HEK293T (cell line): ENCODE results near the gene CA12.
A peak's percentile ranks its signal among the peaks of the same experiment; 100 is the strongest.

Experiments
- CTCF ChIA-PET: fragments of 350-600 bp; formaldehyde crosslinking; extraction: SDS; loops from one replicate; lab custom pipeline; 2021; ENCODE audit warnings: antibody characterized with exemption, inconsistent platforms; lab: Yijun Ruan, JAX
- POLR2A ChIA-PET: fragments of 350-600 bp; formaldehyde crosslinking; extraction: SDS; loops from one replicate; lab custom pipeline; 2020; ENCODE audit warnings: antibody characterized with exemption, inconsistent platforms; lab: Yijun Ruan, JAX
- DNase-seq: peaks from one replicate; pipeline ENCODE4 v3.0.0; 2012; ENCODE audit warnings: mixed read lengths; ENCODE audit errors: extremely low spot score
- ARNT ChIP-seq: fragments of 450-650 bp; IDR thresholded peaks from 2 replicates; pipeline ENCODE4 v1.6.1; 2017; ENCODE audit warnings: mild to moderate bottlenecking
- BHLHE40 ChIP-seq: fragments of 450-650 bp; IDR thresholded peaks from 2 replicates; pipeline ENCODE4 v1.6.1; 2016; ENCODE audit warnings: mild to moderate bottlenecking, moderate library complexity, borderline replicate concordance
- CTBP1 ChIP-seq: fragments of 450-650 bp; IDR thresholded peaks from 2 replicates; pipeline ENCODE4 v1.6.1; 2016; ENCODE audit warnings: borderline replicate concordance
- ELF4 ChIP-seq: fragments of 450-650 bp; IDR thresholded peaks from 2 replicates; pipeline ENCODE4 v1.6.1; 2017; ENCODE audit warnings: antibody characterized with exemption
- FOXA1 ChIP-seq: fragments of 450-650 bp; IDR thresholded peaks from 2 replicates; pipeline ENCODE4 v1.6.1; 2016; ENCODE audit warnings: mild to moderate bottlenecking
- FOXK2 ChIP-seq: fragments of 450-650 bp; IDR thresholded peaks from 2 replicates; pipeline ENCODE4 v1.6.1; 2016; ENCODE audit warnings: mild to moderate bottlenecking
- FOXM1 ChIP-seq: fragments of 450-650 bp; IDR thresholded peaks from 2 replicates; pipeline ENCODE4 v1.6.1; 2017; ENCODE audit warnings: mild to moderate bottlenecking, borderline replicate concordance
- HDGF ChIP-seq: fragments of 450-650 bp; IDR thresholded peaks from 2 replicates; pipeline ENCODE4 v1.6.1; 2017; ENCODE audit warnings: antibody characterized with exemption, borderline replicate concordance
- L3MBTL2 ChIP-seq: fragments of 450-650 bp; conservative IDR thresholded peaks from 2 replicates; pipeline ENCODE4 v1.6.1; 2016; ENCODE audit warnings: mild to moderate bottlenecking
- LEF1 ChIP-seq: fragments of 450-650 bp; IDR thresholded peaks from 2 replicates; pipeline ENCODE4 v1.6.1; 2017; ENCODE audit warnings: mild to moderate bottlenecking, borderline replicate concordance
- NFRKB ChIP-seq: fragments of 450-650 bp; IDR thresholded peaks from 2 replicates; pipeline ENCODE4 v1.6.1; 2016; ENCODE audit warnings: mild to moderate bottlenecking, moderate library complexity
- PKNOX1 ChIP-seq: fragments of 450-650 bp; IDR thresholded peaks from 2 replicates; pipeline ENCODE4 v1.6.1; 2016
- SP1 ChIP-seq: fragments of 450-650 bp; IDR thresholded peaks from 2 replicates; pipeline ENCODE4 v1.6.1; 2017
- SUZ12 ChIP-seq: fragments of 450-650 bp; IDR thresholded peaks from 2 replicates; pipeline ENCODE4 v1.6.1; 2016; ENCODE audit warnings: mild to moderate bottlenecking
- TARDBP ChIP-seq: fragments of 450-650 bp; IDR thresholded peaks from 2 replicates; pipeline ENCODE4 v1.6.1; 2016
- ZNF384 ChIP-seq: fragments of 450-650 bp; IDR thresholded peaks from 2 replicates; pipeline ENCODE4 v1.6.1; 2016

CA12 gene

GRCh38 chr15:63295341-63295740 lies 86.3 kb downstream of the CA12 start:
- CTCF ChIA-PET, result no interaction called here

GRCh38 chr15:63294359-63294758 lies 87.3 kb downstream of the CA12 start:
- no peak for DNase-seq
- ChIA-PET POLR2A (no interaction called here), CTCF (no interaction called here)
- TF ChIP-seq LEF1 (no peak), CTBP1 (no peak), FOXK2 (no peak), ARNT (no peak), FOXA1 (no peak), HDGF (no peak), L3MBTL2 (no peak), NFRKB (no peak), ZNF384 (no peak), TARDBP (no peak), BHLHE40 (no peak), SP1 (no peak), PKNOX1 (no peak), FOXM1 (no peak)

More at GRCh38 chr15:63295341-63295740, 86.3 kb downstream of the CA12 start:
- DNase-seq, result no peak
- TF ChIP-seq CTBP1 (no peak), LEF1 (no peak), FOXM1 (no peak), ARNT (no peak), ZNF384 (no peak), NFRKB (no peak), TARDBP (no peak), FOXA1 (no peak), SP1 (no peak)
- POLR2A ChIA-PET, result no interaction called here

GRCh38 chr15:63292771-63293170 lies 88.9 kb downstream of the CA12 start:
- POLR2A ChIA-PET, result interaction anchor here (1.0 kb wide), 1 partner anchor 135 kb away, joined by 3 read pairs; the partner anchor contains the start of gene RPS27L

GRCh38 chr15:63292241-63292640 lies 89.4 kb downstream of the CA12 start:
- TF ChIP-seq ZNF384, result no peak
- no peak for TF ChIP-seq ELF4
- no peak for TF ChIP-seq HDGF
- TF ChIP-seq SUZ12, result no peak
- TF ChIP-seq CTBP1, result no peak
- TF ChIP-seq TARDBP, result no peak
- TF ChIP-seq BHLHE40, result no peak
- TF ChIP-seq ARNT, result no peak
- TF ChIP-seq PKNOX1, result no peak
- no peak for TF ChIP-seq FOXK2
- TF ChIP-seq FOXA1, result no peak
- TF ChIP-seq FOXM1, result no peak
- no peak for TF ChIP-seq L3MBTL2
- TF ChIP-seq NFRKB, result no peak
- TF ChIP-seq SP1, result no peak
- TF ChIP-seq LEF1, result no peak
- POLR2A ChIA-PET, result interaction anchor here (1.0 kb wide), 1 partner anchor 135 kb away, joined by 3 read pairs; the partner anchor contains the start of gene RPS27L
- no peak for DNase-seq
- CTCF ChIA-PET, result no interaction called here

More at GRCh38 chr15:63292771-63293170, 88.9 kb downstream of the CA12 start:
- TF ChIP-seq CTBP1 (no peak), ZNF384 (no peak), LEF1 (no peak), FOXA1 (no peak), FOXK2 (no peak), SP1 (no peak), FOXM1 (no peak), PKNOX1 (no peak), NFRKB (no peak), BHLHE40 (no peak), HDGF (no peak), ARNT (no peak), ELF4 (no peak), SUZ12 (no peak), L3MBTL2 (no peak), TARDBP (no peak)
- CTCF ChIA-PET, result no interaction called here
- DNase-seq, result no peak

- no peak for DNase-seq
- ChIA-PET POLR2A (interaction anchor here (1.2 kb wide), 1 partner anchor 14 kb away, joined by 3 read pairs; no protein-coding TSS in a partner anchor), CTCF (interaction anchor here (0.7 to 2.1 kb wide), 3 partner anchors 110 to 1623 kb away, joined by 3 to 7 read pairs (median 6); no protein-coding TSS in a partner anchor)
- no peak for TF ChIP-seq NFRKB
These were observed 90.1 kb downstream of the CA12 start for GRCh38 chr15:63291507-63291906.

- TF ChIP-seq ZNF384 (no peak), NFRKB (no peak), ELF4 (no peak), BHLHE40 (no peak), SP1 (no peak), FOXK2 (no peak), HDGF (no peak), L3MBTL2 (no peak), FOXM1 (no peak), SUZ12 (no peak), ARNT (no peak), TARDBP (no peak), LEF1 (no peak), FOXA1 (no peak), CTBP1 (no peak), PKNOX1 (no peak)
- peak; percentile 28 for DNase-seq
- CTCF ChIA-PET, result interaction anchor here (0.7 kb wide), 2 partner anchors 10 to 23 kb away, joined by 3 read pairs; no protein-coding TSS in a partner anchor
- POLR2A ChIA-PET, result no interaction called here
These were observed 92.8 kb downstream of the CA12 start for GRCh38 chr15:63288778-63289378.
